Type B pancreatic cell (in vitro differentiated cells): ENCODE measurements around the gene SLC10A7. TPM values are rescaled to one million over a fixed set of nuclear protein-coding genes. Genes with fewer than 3 reads are reported as not detected.

Experiments
- DNase-seq: peaks from one replicate; pipeline ENCODE4 v3.0.0; 2021; ENCODE audit warnings: mixed read lengths; ENCODE audit not compliant: unreplicated experiment; ENCODE audit errors: extremely low spot score
- H3K27ac Mint-ChIP-seq: 2 replicates; pipeline ENCODE4 v1.8.0; 2021; ENCODE audit warnings: mild to moderate bottlenecking, mixed read lengths
- H3K27me3 Mint-ChIP-seq: 2 replicates; pipeline ENCODE4 v1.8.0; 2021; ENCODE audit warnings: mixed read lengths
- H3K36me3 Mint-ChIP-seq: 2 replicates; pipeline ENCODE4 v1.8.0; 2021; ENCODE audit warnings: mixed read lengths
- H3K4me1 Mint-ChIP-seq: one replicate; pipeline ENCODE4 v1.8.0; 2021; ENCODE audit warnings: mixed read lengths; ENCODE audit not compliant: unreplicated experiment
- H3K4me3 Mint-ChIP-seq: 2 replicates; pipeline ENCODE4 v1.8.0; 2021; ENCODE audit warnings: mild to moderate bottlenecking, mixed read lengths
- H3K9me3 Mint-ChIP-seq: 2 replicates; pipeline ENCODE4 v1.8.0; 2021; ENCODE audit warnings: mixed read lengths
- CTCF ChIP-seq: fragments of 200-600 bp; sonication (generic); conservative IDR thresholded peaks from 2 replicates; pipeline ENCODE4 v1.5.0; 2021; ENCODE audit warnings: antibody characterized with exemption, mild to moderate bottlenecking
- total RNA-seq: library from RNA; stranded (reverse); gene quantifications from 2 replicates; pipeline ENCODE4 v1.2.1, GENCODE V29; 2021; ENCODE audit warnings: low replicate concordance

Gene SLC10A7
- total RNA-seq, 1 donor from 2014 or later, result 16.1 TPM

GRCh38 chr4:146437778-146438177, 84.0 kb downstream of the SLC10A7 start:
- no peak for TF ChIP-seq CTCF
- Mint-ChIP-seq H3K4me3 (no peak overlapping the region), H3K27me3 (no peaks in the 10 kb centered on the region), H3K9me3 (peaks cover 4% of the 10 kb centered on the region), H3K4me1 (peaks cover 11% of the 10 kb centered on the region), H3K36me3 (peaks cover 4% of the 10 kb centered on the region), H3K27ac (no peak overlapping the region)
- no peak for DNase-seq

DNA sequence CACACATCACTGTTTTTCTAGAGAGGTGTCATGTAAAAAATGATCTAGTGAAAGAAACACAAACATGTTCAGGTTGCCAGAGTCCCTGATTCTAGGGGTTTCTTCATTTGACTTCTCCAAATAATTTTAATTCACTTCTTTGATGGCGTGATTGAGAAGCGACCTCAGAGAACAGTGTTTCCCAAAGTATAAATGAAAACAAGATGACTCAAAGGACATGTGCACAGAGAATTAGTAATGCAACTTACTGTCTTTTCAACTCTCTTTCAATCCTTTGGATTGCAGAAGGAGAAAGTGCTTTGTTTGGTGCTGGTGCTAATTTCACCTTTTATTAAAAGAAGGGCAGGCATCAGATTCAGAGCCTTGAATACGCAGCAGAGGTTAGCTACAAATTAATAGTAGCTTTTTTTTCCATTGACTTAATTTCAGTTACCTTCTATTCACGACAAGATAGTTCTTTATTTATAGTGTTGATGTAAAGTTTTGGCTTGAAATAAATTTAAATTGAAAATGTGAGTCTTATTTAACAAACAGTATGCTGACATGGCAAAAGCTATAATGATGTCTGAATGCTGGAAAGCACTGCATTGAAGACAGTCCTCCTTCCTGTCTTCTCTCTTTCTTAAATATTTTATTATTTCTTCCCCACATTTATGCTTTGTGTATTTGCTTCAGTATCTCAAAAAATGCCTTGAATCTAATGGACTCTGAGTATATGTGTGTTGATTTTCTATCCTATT, 85.1 kb downstream of the SLC10A7 start:
- Mint-ChIP-seq H3K4me3 (no peak overlapping the region), H3K27ac (no peak overlapping the region), H3K27me3 (no peaks in the 10 kb centered on the region), H3K36me3 (peaks cover 4% of the 10 kb centered on the region), H3K4me1 (peaks cover 11% of the 10 kb centered on the region), H3K9me3 (peaks cover 4% of the 10 kb centered on the region)
- DNase-seq, result no peak
- TF ChIP-seq CTCF, result no peak

DNA sequence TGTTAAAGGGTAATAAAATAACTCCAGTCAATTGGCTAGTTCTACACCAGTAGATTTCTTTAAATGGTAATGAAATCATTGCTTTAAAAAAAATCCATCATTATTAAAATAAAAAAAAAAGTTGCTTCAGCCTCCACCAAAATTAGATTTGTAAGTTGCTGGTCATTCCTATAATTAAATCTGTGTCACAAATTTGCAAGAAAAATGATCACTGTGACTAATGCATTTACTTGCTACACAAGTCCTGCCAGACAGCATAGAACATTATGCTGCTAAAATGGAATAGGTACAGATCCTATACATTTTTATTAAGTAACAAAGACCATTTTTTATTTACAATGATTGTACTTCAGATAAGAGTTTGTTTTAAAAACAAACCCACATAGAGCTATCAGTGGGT, 85.8 kb downstream of the SLC10A7 start:
- peaks cover 11% of the 10 kb centered on the region for H3K4me1 Mint-ChIP-seq
- H3K27me3 Mint-ChIP-seq, result no peaks in the 10 kb centered on the region
- peaks cover 4% of the 10 kb centered on the region for H3K36me3 Mint-ChIP-seq
- H3K9me3 Mint-ChIP-seq, result peaks cover 3% of the 10 kb centered on the region
- TF ChIP-seq CTCF, result no peak
- DNase-seq, result no peak
- H3K27ac Mint-ChIP-seq, result no peak overlapping the region
- no peak overlapping the region for H3K4me3 Mint-ChIP-seq

DNA sequence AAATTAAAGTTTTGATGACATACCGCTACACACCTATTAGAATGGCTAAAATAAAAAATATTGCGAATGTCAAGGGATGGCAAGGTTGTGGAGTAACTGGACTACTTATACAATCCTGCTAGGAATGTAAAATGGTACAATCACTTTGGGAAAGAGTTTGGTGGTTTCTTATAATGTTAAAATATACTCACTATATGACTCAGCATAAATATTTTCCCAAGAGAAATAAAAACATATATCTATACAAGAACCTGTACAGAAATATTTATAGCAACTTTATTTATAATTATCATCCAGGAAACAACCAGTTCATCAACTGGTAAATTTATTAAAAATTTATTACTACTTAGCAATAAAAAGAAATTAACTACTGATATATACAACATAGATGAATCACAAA, 89.7 kb downstream of the SLC10A7 start:
- Mint-ChIP-seq H3K4me1 (no peaks in the 10 kb centered on the region), H3K27ac (no peak overlapping the region), H3K27me3 (no peaks in the 10 kb centered on the region), H3K36me3 (no peaks in the 10 kb centered on the region), H3K4me3 (no peak overlapping the region), H3K9me3 (no peaks in the 10 kb centered on the region)
- no peak for TF ChIP-seq CTCF
- DNase-seq, result no peak

- no peak overlapping the region for H3K4me3 Mint-ChIP-seq
- H3K4me1 Mint-ChIP-seq, result no peaks in the 10 kb centered on the region
- TF ChIP-seq CTCF, result no peak
- no peaks in the 10 kb centered on the region for H3K36me3 Mint-ChIP-seq
- no peak for DNase-seq
- H3K9me3 Mint-ChIP-seq, result no peaks in the 10 kb centered on the region
- no peaks in the 10 kb centered on the region for H3K27me3 Mint-ChIP-seq
- no peak overlapping the region for H3K27ac Mint-ChIP-seq
These were observed 93.4 kb downstream of the SLC10A7 start for GRCh38 chr4:146428298-146428697.
